Measurements from ENCODE around the gene KIAA1217.

KIAA1217 gene

DNA sequence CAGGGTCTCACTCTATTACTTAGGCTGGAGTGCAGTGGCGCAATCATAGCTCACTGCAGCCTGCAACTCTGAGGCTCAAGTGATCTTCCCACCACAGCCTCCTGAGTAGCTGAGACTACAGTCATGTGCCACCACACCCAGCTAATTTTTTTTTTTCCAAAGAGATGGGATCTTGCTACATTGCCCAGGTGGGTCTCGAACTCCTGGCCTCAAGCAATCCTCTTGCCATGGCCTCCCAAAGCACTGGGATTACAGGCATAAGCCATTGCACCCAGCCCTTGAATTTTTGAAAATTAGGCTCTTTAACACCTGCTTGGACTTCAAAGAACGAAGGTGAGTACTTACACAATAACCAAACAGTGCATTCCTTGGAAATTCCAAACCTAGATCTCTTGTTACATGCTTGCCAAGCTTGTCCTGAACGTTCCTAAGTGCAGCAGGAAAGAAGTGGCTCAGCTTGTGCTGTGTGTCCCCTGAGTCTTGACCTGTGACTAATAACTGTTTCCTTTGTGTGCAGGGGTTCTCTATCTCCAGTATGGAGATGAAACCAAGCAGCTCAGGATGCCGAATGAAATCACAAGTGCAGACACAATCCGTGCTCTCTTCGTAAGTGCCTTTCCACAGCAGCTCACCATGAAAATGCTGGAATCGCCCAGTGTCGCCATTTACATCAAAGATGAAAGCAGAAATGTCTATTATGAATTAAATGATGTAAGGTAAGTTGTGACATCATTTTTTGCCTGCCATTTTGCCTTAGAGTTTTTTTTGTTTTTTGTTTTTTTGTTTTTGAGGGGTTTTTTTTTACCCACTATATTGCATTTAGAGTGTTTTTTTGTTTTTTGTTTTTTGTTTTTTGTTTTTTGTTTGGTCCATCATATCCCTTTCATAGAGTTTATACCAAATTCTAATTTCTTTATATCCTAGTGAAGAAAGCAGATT lies 223.8 kb downstream of the KIAA1217 start:
- Histone ChIP-seq H2AFZ (ENCODE audit: low read depth, low read length) (no peak overlapping the region), H3K79me2 (ENCODE audit: insufficient read depth, low read length) (no peaks in the 10 kb centered on the region), H3K4me2 (ENCODE audit: insufficient read depth, low read length) (no peak overlapping the region), H3K4me1 (ENCODE audit: insufficient read depth, low read length) (no peaks in the 10 kb centered on the region), H3K9ac (ENCODE audit: low read depth, low read length) (no peak overlapping the region), H3K36me3 (ENCODE audit: insufficient read depth, low read length) (no peaks in the 10 kb centered on the region), H3K4me3 (ENCODE audit: low read depth in 1 of 2, low read length in 2 of 2) (no peak overlapping the region), H3K27ac (ENCODE audit: low read length) (no peak overlapping the region), H3K27me3 (ENCODE audit: insufficient read depth, low read length, poor library complexity) (no peaks in the 10 kb centered on the region), H3K9me3 (ENCODE audit: insufficient read depth, low read length, severe bottlenecking) (no peaks in the 10 kb centered on the region), H4K20me1 (ENCODE audit: insufficient read depth, low read length) (no peaks in the 10 kb centered on the region)
- DNase-seq (no peak), ATAC-seq (ENCODE audit: insufficient read depth, low read depth) (no peak)
- no peak for TF ChIP-seq EZH2 (IDR thresholded peaks at IDR 0.05; ENCODE audit: borderline replicate concordance, low read depth, low read length, severe bottlenecking)

DNA sequence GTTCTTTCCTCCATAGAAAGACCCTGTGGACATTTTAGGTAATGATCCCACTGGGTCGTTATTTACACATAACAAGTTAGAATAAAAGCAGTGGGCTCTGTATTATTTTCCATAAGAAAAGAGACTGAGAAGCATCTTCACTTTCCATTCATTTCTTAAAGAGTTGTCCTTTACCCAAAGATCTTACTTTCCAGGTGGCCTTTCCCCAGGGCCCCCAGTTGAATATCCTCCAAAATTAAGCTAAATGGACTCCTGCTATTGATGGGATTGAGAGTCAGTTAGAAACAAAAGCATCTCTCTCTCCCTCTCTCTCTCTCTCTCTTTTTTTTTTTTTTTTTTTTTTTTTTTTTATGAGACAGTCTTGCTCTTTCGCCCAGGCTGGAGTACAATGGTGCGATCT lies 224.8 kb downstream of the KIAA1217 start:
- no peak overlapping the region for H3K27ac ChIP-seq (ENCODE audit: low read length)
- no peak overlapping the region for H3K9ac ChIP-seq (ENCODE audit: low read depth, low read length)
- no peak overlapping the region for H3K4me3 ChIP-seq (ENCODE audit: low read depth in 1 of 2, low read length in 2 of 2)
- DNase-seq (no peak), ATAC-seq (ENCODE audit: insufficient read depth, low read depth) (no peak)
- no peaks in the 10 kb centered on the region for H3K36me3 ChIP-seq (ENCODE audit: insufficient read depth, low read length)
- H4K20me1 ChIP-seq (ENCODE audit: insufficient read depth, low read length) = no peaks in the 10 kb centered on the region
- H3K9me3 ChIP-seq (ENCODE audit: insufficient read depth, low read length, severe bottlenecking) = no peaks in the 10 kb centered on the region
- no peak overlapping the region for H3K4me2 ChIP-seq (ENCODE audit: insufficient read depth, low read length)
- no peaks in the 10 kb centered on the region for H3K4me1 ChIP-seq (ENCODE audit: insufficient read depth, low read length)
- H2AFZ ChIP-seq (ENCODE audit: low read depth, low read length) = no peak overlapping the region
- no peak for TF ChIP-seq EZH2 (IDR thresholded peaks at IDR 0.05; ENCODE audit: borderline replicate concordance, low read depth, low read length, severe bottlenecking)
- TF ChIP-seq, protein P1, sequence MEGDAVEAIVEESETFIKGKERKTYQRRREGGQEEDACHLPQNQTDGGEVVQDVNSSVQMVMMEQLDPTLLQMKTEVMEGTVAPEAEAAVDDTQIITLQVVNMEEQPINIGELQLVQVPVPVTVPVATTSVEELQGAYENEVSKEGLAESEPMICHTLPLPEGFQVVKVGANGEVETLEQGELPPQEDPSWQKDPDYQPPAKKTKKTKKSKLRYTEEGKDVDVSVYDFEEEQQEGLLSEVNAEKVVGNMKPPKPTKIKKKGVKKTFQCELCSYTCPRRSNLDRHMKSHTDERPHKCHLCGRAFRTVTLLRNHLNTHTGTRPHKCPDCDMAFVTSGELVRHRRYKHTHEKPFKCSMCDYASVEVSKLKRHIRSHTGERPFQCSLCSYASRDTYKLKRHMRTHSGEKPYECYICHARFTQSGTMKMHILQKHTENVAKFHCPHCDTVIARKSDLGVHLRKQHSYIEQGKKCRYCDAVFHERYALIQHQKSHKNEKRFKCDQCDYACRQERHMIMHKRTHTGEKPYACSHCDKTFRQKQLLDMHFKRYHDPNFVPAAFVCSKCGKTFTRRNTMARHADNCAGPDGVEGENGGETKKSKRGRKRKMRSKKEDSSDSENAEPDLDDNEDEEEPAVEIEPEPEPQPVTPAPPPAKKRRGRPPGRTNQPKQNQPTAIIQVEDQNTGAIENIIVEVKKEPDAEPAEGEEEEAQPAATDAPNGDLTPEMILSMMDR (IDR thresholded peaks at IDR 0.05; ENCODE audit: borderline replicate concordance, extremely low read depth, low read length, poor library complexity, severe bottlenecking) = no peak
- H3K27me3 ChIP-seq (ENCODE audit: insufficient read depth, low read length, poor library complexity) = no peaks in the 10 kb centered on the region
- no peaks in the 10 kb centered on the region for H3K79me2 ChIP-seq (ENCODE audit: insufficient read depth, low read length)

DNA sequence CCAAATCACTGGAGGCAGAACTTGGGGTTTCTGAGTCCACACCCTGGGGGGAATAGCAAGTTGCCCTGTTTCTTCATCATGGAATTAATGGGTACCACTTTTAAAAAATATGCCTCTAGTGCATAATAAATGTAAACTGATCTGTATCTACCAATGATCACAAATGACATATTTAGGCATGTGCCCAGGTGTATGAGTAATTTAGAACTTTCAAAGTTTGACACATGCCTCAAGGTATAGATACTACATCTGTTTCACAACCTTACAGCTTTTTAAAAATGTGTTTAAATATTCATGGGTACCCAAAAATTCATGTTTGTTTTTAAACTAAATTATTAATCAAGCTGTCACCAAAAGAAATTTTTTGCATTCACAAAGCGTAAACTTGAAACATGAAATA lies 226.0 kb downstream of the KIAA1217 start:
- Histone ChIP-seq H3K27me3 (ENCODE audit: insufficient read depth, low read length, poor library complexity) (no peaks in the 10 kb centered on the region), H3K4me1 (ENCODE audit: insufficient read depth, low read length) (no peaks in the 10 kb centered on the region), H3K4me3 (ENCODE audit: low read depth in 1 of 2, low read length in 2 of 2) (no peak overlapping the region), H3K36me3 (ENCODE audit: insufficient read depth, low read length) (no peaks in the 10 kb centered on the region), H3K9me3 (ENCODE audit: insufficient read depth, low read length, severe bottlenecking) (no peaks in the 10 kb centered on the region), H4K20me1 (ENCODE audit: insufficient read depth, low read length) (no peaks in the 10 kb centered on the region), H2AFZ (ENCODE audit: low read depth, low read length) (no peak overlapping the region), H3K4me2 (ENCODE audit: insufficient read depth, low read length) (no peak overlapping the region), H3K9ac (ENCODE audit: low read depth, low read length) (no peak overlapping the region), H3K79me2 (ENCODE audit: insufficient read depth, low read length) (no peaks in the 10 kb centered on the region), H3K27ac (ENCODE audit: low read length) (no peak overlapping the region)
- no peak for DNase-seq
- no peak for ATAC-seq (ENCODE audit: insufficient read depth, low read depth)
- TF ChIP-seq, protein P1 (IDR thresholded peaks at IDR 0.05; ENCODE audit: borderline replicate concordance, extremely low read depth, low read length, poor library complexity, severe bottlenecking) = no peak
- TF ChIP-seq EZH2 (IDR thresholded peaks at IDR 0.05; ENCODE audit: borderline replicate concordance, low read depth, low read length, severe bottlenecking) = no peak

DNA sequence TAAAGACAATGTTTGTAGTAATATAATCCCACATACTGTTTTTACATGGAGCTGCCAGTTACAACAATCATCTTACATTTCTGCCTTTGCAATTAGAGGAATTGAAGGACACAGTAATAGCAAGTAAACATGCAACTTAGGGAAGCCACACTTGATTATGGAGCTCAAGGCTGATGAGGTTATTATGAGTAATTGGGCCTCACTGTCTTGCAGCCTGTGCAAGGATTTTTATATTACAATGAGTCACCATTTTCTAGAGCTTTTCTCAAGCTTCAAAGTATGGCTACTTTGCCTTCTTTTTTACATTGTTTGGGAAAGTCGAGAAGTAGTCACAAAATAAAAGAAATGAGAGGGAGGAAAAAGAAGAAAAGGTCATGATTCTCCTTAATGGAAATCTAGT lies 226.4 kb downstream of the KIAA1217 start:
- ATAC-seq (ENCODE audit: insufficient read depth, low read depth) (no peak), DNase-seq (no peak)
- TF ChIP-seq, protein P1 (IDR thresholded peaks at IDR 0.05; ENCODE audit: borderline replicate concordance, extremely low read depth, low read length, poor library complexity, severe bottlenecking) = no peak
- TF ChIP-seq EZH2 (IDR thresholded peaks at IDR 0.05; ENCODE audit: borderline replicate concordance, low read depth, low read length, severe bottlenecking) = no peak
- H3K27ac ChIP-seq (ENCODE audit: low read length) = no peak overlapping the region
- no peaks in the 10 kb centered on the region for H3K27me3 ChIP-seq (ENCODE audit: insufficient read depth, low read length, poor library complexity)
- H4K20me1 ChIP-seq (ENCODE audit: insufficient read depth, low read length) = no peaks in the 10 kb centered on the region
- H3K4me1 ChIP-seq (ENCODE audit: insufficient read depth, low read length) = no peaks in the 10 kb centered on the region
- no peak overlapping the region for H3K9ac ChIP-seq (ENCODE audit: low read depth, low read length)
- no peak overlapping the region for H3K4me2 ChIP-seq (ENCODE audit: insufficient read depth, low read length)
- H3K4me3 ChIP-seq (ENCODE audit: low read depth in 1 of 2, low read length in 2 of 2) = no peak overlapping the region
- H3K36me3 ChIP-seq (ENCODE audit: insufficient read depth, low read length) = no peaks in the 10 kb centered on the region
- no peaks in the 10 kb centered on the region for H3K79me2 ChIP-seq (ENCODE audit: insufficient read depth, low read length)
- no peaks in the 10 kb centered on the region for H3K9me3 ChIP-seq (ENCODE audit: insufficient read depth, low read length, severe bottlenecking)
- no peak overlapping the region for H2AFZ ChIP-seq (ENCODE audit: low read depth, low read length)
